ENCODE results near the gene FRZB. TPM values are rescaled to one million over a fixed set of nuclear protein-coding genes. Genes with fewer than 3 reads are reported as not detected.

FRZB gene
- total RNA-seq, 1 donor from 2014 or later = 2.2 TPM

DNA sequence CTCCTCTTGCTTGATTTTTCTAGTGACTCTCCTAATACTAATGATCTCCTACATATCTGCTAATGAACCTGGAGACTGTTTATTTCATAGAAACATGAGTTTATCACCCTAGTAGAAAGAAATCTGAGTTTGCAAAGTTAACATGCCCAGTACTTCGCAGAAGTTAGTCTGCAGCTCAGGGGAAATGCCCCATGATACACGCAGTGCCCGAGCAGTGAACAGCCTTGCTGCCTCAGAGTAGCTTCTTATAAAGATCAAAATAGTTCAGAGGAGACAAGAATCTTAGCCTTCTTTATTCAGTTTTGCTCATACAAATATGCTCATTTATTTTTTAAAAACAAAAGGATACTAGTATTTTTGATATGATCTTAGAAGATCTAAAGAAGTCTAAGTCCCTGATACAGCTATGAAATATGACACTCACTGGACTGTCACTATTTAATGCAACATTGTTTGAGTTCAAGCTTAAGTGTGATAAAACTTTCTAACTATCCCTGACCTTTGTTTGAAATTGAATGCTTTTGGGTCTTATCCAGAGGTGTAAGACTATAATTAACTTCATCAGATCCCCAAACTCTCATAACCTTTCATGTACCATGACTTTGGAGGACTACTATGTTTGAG is 20.5 kb downstream of the FRZB start:
- H3K9me3 Mint-ChIP-seq (ENCODE audit: unreplicated experiment) = no peaks in the 10 kb centered on the region
- peaks cover under 1% of the 10 kb centered on the region for H3K27me3 Mint-ChIP-seq (ENCODE audit: unreplicated experiment)
- no peak overlapping the region for H3K27ac Mint-ChIP-seq (ENCODE audit: unreplicated experiment)
- H3K4me1 Mint-ChIP-seq (ENCODE audit: low read depth, unreplicated experiment) = no peaks in the 10 kb centered on the region
- no peaks in the 10 kb centered on the region for H3K36me3 Mint-ChIP-seq (ENCODE audit: unreplicated experiment)
- H3K4me3 Mint-ChIP-seq (ENCODE audit: unreplicated experiment) = no peak overlapping the region
- TF ChIP-seq, protein P1, sequence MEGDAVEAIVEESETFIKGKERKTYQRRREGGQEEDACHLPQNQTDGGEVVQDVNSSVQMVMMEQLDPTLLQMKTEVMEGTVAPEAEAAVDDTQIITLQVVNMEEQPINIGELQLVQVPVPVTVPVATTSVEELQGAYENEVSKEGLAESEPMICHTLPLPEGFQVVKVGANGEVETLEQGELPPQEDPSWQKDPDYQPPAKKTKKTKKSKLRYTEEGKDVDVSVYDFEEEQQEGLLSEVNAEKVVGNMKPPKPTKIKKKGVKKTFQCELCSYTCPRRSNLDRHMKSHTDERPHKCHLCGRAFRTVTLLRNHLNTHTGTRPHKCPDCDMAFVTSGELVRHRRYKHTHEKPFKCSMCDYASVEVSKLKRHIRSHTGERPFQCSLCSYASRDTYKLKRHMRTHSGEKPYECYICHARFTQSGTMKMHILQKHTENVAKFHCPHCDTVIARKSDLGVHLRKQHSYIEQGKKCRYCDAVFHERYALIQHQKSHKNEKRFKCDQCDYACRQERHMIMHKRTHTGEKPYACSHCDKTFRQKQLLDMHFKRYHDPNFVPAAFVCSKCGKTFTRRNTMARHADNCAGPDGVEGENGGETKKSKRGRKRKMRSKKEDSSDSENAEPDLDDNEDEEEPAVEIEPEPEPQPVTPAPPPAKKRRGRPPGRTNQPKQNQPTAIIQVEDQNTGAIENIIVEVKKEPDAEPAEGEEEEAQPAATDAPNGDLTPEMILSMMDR (IDR thresholded peaks at IDR 0.05; ENCODE audit: partially characterized antibody, unreplicated experiment) = no peak
- no peak for DNase-seq

DNA sequence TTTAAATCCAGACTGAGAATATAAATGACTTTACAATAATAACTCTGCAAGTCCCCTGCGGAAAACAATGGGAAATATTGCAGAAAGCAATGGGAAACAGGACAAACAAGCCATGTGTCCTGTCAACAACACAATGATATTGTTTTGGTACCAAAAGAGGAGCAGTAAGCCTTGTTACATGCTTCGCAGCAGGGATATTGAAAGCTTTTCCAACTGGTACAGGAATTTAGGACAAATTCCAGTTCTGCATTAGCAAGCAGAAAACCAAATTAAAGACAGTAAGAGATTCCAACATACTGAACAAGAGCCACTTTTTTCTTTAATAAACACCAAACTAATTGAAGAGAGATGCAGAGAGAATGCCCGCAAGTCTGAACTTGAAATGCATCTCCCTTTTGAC is 30.0 kb downstream of the FRZB start:
- Mint-ChIP-seq H3K27ac (ENCODE audit: unreplicated experiment) (no peak overlapping the region), H3K4me3 (ENCODE audit: unreplicated experiment) (no peak overlapping the region), H3K4me1 (ENCODE audit: low read depth, unreplicated experiment) (peaks cover 4% of the 10 kb centered on the region), H3K36me3 (ENCODE audit: unreplicated experiment) (no peaks in the 10 kb centered on the region), H3K9me3 (ENCODE audit: unreplicated experiment) (no peaks in the 10 kb centered on the region), H3K27me3 (ENCODE audit: unreplicated experiment) (no peaks in the 10 kb centered on the region)
- TF ChIP-seq, protein P1 (IDR thresholded peaks at IDR 0.05; ENCODE audit: partially characterized antibody, unreplicated experiment) = no peak
- DNase-seq = no peak

DNA sequence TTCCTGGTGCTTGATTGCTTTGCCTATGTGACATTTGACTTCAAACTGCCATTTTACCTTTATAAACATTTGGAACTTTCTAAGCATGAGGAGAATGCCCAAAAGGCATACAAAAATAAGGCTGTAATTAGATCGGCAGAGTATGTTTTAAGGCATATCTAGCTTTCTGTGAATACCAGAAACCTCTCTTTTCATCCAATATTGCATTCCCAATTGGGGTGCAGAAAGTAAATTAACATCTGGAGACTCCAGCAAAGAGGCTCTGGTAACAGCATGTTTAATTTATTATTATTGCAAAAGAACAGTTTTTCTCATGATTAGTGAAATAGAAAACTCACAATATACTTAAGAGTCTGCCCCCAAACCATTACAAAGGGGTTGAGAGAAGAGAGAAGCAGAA is 32.1 kb downstream of the FRZB start:
- Mint-ChIP-seq H3K4me3 (ENCODE audit: unreplicated experiment) (no peak overlapping the region), H3K27me3 (ENCODE audit: unreplicated experiment) (no peaks in the 10 kb centered on the region), H3K27ac (ENCODE audit: unreplicated experiment) (no peak overlapping the region), H3K4me1 (ENCODE audit: low read depth, unreplicated experiment) (peaks cover 12% of the 10 kb centered on the region), H3K9me3 (ENCODE audit: unreplicated experiment) (no peaks in the 10 kb centered on the region), H3K36me3 (ENCODE audit: unreplicated experiment) (no peaks in the 10 kb centered on the region)
- TF ChIP-seq, protein P1 (IDR thresholded peaks at IDR 0.05; ENCODE audit: partially characterized antibody, unreplicated experiment) = no peak
- DNase-seq = no peak

DNA sequence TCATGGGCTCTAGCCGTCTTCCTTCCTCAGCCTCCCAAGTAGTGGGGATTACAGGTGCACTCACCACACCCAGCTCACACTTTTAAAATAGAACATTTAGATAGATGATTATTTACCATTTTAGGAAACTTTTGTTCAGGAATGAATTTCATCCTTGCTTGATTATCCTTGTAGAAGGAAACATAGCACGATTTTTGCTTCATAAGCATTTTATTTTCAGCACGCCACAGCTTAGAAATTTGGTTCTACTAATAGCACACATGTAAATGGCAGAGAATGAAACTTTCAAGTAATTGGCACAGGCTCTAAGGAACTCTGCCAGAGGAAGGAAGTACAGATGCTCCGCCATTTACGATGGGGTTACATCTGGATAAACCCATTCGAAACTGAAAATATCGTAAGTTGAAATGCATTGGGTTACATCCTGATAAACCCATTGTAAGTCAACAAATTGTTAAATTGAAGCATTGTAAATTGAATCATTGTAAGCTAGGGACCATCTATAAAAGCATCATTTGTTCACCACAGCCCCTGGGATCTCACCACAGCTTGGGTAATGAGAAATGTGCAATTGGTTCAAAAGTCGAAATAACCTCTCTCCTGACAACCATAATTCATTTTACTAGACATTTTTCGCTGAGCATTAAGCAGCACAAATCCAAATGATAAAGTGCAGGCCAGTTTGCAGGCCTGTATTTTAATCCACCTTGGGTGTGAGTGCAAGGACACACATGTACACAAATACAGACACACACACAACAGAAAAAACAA is 33.2 kb downstream of the FRZB start:
- no peaks in the 10 kb centered on the region for H3K36me3 Mint-ChIP-seq (ENCODE audit: unreplicated experiment)
- H3K9me3 Mint-ChIP-seq (ENCODE audit: unreplicated experiment) = no peaks in the 10 kb centered on the region
- H3K27ac Mint-ChIP-seq (ENCODE audit: unreplicated experiment) = no peak overlapping the region
- peaks cover 12% of the 10 kb centered on the region for H3K4me1 Mint-ChIP-seq (ENCODE audit: low read depth, unreplicated experiment)
- no peak for DNase-seq
- no peaks in the 10 kb centered on the region for H3K27me3 Mint-ChIP-seq (ENCODE audit: unreplicated experiment)
- no peak overlapping the region for H3K4me3 Mint-ChIP-seq (ENCODE audit: unreplicated experiment)
- TF ChIP-seq, protein P1 (IDR thresholded peaks at IDR 0.05; ENCODE audit: partially characterized antibody, unreplicated experiment) = no peak

DNA sequence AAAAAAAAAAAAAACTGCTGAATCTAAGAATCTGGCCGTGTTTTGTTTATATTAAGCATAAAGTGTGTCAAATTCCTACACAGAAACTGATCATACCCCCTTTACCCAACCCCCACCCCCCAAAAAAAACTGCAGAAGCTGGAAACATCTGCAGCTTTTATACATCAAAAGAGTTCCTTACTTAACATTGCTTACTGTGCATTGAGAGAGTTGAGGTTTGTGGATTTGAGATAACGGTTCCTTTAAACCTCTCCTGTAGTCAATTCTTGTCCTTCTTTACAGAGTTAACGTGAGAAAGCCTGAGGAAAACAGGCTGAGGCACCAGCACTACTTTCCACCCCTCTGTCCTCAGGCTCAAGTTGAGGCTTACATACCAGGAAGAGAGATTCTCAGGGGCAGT is 34.5 kb downstream of the FRZB start:
- no peaks in the 10 kb centered on the region for H3K9me3 Mint-ChIP-seq (ENCODE audit: unreplicated experiment)
- H3K27me3 Mint-ChIP-seq (ENCODE audit: unreplicated experiment) = no peaks in the 10 kb centered on the region
- H3K4me3 Mint-ChIP-seq (ENCODE audit: unreplicated experiment) = no peak overlapping the region
- H3K4me1 Mint-ChIP-seq (ENCODE audit: low read depth, unreplicated experiment) = peaks cover 12% of the 10 kb centered on the region
- TF ChIP-seq, protein P1 (IDR thresholded peaks at IDR 0.05; ENCODE audit: partially characterized antibody, unreplicated experiment) = no peak
- no peaks in the 10 kb centered on the region for H3K36me3 Mint-ChIP-seq (ENCODE audit: unreplicated experiment)
- H3K27ac Mint-ChIP-seq (ENCODE audit: unreplicated experiment) = peak overlapping the region; percentile 12
- no peak for DNase-seq

All from glutamatergic neuron (in vitro differentiated cells).